ENCODE data around the gene TTC34.

DNA sequence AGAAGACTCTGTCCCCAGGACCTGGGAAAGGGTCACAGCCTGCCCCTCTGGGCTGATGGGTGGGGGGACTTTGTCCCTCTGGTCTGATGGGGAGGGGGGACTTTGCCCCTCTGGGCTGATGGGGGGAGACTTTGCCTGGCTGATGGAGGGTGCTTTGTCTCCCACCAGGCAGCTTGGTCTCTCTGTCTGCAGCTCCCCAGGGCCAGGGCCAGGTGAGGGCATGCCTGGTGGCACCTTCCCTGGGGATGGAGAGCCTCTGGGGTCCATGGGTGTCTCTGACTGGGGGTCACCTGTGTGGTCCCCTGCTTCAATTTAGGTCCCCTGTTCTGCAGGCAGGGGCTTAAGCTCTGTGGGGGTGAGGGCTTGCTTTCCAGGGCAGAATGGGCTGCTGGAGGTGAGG, 23.5 kb upstream of the TTC34 start:
- TF ChIP-seq, protein P1, sequence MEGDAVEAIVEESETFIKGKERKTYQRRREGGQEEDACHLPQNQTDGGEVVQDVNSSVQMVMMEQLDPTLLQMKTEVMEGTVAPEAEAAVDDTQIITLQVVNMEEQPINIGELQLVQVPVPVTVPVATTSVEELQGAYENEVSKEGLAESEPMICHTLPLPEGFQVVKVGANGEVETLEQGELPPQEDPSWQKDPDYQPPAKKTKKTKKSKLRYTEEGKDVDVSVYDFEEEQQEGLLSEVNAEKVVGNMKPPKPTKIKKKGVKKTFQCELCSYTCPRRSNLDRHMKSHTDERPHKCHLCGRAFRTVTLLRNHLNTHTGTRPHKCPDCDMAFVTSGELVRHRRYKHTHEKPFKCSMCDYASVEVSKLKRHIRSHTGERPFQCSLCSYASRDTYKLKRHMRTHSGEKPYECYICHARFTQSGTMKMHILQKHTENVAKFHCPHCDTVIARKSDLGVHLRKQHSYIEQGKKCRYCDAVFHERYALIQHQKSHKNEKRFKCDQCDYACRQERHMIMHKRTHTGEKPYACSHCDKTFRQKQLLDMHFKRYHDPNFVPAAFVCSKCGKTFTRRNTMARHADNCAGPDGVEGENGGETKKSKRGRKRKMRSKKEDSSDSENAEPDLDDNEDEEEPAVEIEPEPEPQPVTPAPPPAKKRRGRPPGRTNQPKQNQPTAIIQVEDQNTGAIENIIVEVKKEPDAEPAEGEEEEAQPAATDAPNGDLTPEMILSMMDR (conservative IDR thresholded peaks at IDR 0.05 in 1 of 2, IDR thresholded peaks at IDR 0.05 in 1 of 2; ENCODE audit: extremely low read depth in 1 of 2, insufficient read depth in 1 of 2, low read depth in 1 of 2, low read length in 2 of 2) = no peak
- TF ChIP-seq EZH2 (IDR thresholded peaks at IDR 0.05; ENCODE audit: borderline replicate concordance, low read length) = no peak

Measured in mammary epithelial cell (primary cell).